Measurements from ENCODE around the gene PSG4.
"Not testable (repeated sequence)": the region's sequence is repeated elsewhere in the genome, so short reads cannot be mapped to it uniquely, and the experiment has no call there.

The PSG4 gene

GRCh38 chr19:43197666-43198397 lies 7.6 kb downstream of the PSG4 start:
- DNase-seq: not testable (repeated sequence)

DNA sequence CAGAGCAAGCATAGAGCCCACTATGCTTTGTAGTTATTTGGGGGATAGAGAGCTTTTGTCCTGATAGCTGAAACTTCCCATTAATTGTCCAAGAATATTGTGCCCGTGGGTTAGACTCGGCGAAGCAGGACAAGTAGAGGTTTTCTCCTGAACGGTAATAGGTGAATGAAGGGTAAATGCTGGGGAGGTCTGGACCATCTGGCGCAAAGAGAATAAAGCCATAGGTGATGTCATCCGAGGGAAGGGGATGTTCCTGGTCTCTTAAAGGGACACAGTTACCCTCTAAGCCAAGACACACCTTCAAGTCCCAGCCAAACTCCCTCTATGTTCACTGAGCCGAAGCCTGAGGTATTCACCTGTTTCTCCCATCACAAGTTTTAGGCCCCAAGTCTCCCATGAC lies 11.0 kb downstream of the PSG4 start:
- DNase-seq: not testable (repeated sequence)

GRCh38 chr19:43192381-43193155 lies 12.9 kb downstream of the PSG4 start:
- not testable (repeated sequence) for DNase-seq

- DNase-seq: not testable (repeated sequence)
These were observed 17.3 kb downstream of the PSG4 start for GRCh38 chr19:43188092-43188491.

DNA sequence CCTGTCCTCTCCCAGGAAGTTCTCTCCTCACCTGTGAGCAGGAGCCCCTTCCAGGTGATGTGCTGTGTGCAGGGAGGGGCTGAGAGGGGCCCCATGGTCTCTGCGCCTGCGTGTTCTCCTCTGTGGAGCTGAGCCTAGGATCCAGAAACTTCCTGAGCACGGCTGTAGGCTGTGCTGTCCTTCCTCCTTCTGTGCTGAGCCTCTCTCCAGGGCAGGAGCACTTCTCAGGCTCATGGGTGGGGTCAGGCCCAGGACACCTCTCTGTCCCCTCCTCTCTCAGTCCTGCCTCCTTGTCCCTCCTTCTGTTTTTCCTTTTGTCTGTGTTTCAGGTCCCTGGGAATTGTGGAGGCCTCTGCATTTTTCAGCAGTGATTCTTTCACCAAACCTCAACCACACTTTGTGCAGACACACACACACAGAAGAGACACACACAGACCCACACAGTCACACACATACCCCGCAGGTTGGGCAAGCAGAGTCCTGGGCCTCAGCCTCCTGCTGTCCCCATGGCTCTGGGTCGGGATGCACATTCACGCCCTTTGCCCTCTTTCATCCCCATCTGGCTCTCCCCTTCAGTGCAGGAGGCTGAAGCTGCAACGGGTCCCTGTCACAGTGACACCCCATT lies 19.0 kb downstream of the PSG4 start, which contains the start of gene PSG5:
Gene PSG5, minus strand, starts transcription at position 226 of the 625 bp plus-strand sequence. Its CDS starts 131 bp downstream, at position 95.
- DNase-seq: not testable (repeated sequence)

GRCh38 chr19:43181869-43182771 lies 23.3 kb downstream of the PSG4 start:
- DNase-seq: not testable (repeated sequence)

DNA sequence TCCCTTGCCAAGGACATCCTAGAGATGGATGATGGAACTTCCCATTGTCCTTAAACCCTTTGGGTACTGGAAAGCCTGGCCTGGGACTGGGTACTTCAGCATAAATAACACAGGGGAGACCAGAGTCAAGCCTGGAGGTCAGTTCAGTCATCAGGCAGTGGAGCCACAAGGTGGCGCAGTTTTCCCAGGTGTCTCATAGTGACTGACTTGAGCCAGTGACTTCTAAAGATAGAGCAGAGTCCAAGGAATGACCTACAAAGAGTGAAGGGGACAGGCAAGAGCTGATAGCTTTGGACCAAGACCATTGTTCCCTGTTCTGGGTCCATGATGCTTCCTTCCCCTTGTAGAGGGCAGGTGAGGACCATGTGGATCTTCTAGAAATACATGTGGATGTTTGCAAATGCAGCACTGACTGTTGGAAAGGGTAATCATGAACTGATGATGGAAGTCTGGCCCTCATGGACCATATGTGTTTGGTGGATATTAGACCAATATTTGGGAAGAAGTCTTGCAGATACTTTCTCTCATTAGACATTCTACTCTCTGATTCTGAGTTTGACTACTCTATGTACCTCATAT lies 25.8 kb downstream of the PSG4 start:
- not testable (repeated sequence) for DNase-seq

GRCh38 chr19:43178577-43178976 lies 26.9 kb downstream of the PSG4 start:
- DNase-seq: not testable (repeated sequence)

GRCh38 chr19:43165906-43166305 lies 39.5 kb downstream of the PSG4 start:
- not testable (repeated sequence) for DNase-seq

DNA sequence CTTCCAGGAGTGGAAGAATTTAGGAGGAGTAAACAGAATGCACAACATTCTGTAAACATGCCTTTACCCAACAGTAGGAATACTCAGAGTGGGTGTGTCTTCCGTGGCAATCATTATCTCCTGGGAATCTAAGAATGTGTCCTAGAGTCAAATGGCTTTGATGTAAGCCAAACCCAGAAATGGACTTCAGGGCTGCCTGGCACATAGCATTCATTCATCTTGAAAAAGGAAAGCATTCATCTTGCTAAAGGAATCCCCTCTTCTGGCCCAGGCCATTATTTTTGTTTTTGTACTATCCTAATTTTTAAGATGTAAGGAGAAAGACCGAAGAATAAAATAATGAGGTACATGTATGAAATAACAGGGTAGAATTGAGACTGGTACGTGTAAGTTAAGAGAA lies 42.3 kb downstream of the PSG4 start:
- DNase-seq: not testable (repeated sequence)

- not testable (repeated sequence) for DNase-seq
These were observed 43.2 kb downstream of the PSG4 start for GRCh38 chr19:43162261-43162660.

DNA sequence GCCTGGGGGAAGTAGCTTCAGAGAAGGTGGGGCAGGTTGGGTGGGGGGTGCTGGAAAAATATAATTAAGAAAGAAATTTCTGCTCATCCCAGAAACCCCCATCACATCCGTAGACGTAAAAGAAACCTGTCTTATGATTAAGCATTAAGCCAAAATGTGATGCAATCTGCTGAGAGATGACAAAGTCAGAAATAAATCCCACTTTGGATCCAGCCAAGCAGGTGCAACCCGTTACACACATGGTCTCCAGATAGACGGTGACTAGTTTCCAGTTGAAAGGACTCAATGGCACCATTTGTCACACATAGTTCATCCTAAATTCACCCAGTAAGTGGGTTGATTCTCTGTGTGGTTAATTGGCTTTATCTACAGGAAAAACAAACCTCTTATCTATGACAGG lies 53.2 kb downstream of the PSG4 start:
- no peak for DNase-seq

- not testable (repeated sequence) for DNase-seq
These were observed 55.6 kb downstream of the PSG4 start for GRCh38 chr19:43149788-43150187.

DNA sequence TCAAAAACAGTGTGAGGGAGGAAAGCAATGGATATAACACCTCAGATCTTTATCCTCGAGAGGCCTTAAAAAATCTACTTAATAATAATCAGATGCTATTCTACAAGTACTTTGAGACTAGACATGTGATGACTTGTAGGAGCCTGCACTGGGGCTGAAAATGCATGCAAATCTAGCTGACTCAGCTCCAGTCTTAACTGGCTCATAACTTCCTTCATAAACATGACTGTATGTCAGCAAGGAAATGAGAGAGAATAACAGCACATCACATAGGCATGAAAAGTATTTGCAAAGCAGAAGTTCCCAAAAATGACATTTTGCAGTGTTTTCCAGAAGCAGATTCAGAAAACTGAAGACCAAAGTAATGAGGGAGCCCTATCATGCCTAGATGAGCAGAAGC lies 57.2 kb downstream of the PSG4 start:
- DNase-seq: no peak
